ENCODE data around the gene AHI1.

DNA sequence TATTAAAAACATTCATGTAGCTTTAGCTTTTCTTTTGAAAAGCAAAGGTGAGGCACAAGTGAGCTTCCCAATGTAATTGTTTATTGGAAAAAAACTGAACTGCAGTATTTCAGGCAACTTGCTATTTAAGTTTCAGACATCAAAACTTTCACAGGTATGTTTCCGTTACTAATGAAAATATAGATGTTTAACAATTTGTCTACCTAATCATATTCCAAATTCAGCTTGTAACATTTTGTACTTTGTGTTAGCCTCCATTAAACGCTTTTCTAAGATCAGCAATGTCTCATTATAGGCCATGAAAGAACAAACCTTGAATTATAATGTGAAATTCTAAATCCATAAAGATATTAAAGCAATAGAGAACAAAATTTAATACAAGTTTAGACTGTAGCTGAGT is 69.5 kb downstream of the AHI1 start:
- TF ChIP-seq, protein P1, sequence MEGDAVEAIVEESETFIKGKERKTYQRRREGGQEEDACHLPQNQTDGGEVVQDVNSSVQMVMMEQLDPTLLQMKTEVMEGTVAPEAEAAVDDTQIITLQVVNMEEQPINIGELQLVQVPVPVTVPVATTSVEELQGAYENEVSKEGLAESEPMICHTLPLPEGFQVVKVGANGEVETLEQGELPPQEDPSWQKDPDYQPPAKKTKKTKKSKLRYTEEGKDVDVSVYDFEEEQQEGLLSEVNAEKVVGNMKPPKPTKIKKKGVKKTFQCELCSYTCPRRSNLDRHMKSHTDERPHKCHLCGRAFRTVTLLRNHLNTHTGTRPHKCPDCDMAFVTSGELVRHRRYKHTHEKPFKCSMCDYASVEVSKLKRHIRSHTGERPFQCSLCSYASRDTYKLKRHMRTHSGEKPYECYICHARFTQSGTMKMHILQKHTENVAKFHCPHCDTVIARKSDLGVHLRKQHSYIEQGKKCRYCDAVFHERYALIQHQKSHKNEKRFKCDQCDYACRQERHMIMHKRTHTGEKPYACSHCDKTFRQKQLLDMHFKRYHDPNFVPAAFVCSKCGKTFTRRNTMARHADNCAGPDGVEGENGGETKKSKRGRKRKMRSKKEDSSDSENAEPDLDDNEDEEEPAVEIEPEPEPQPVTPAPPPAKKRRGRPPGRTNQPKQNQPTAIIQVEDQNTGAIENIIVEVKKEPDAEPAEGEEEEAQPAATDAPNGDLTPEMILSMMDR (CRISPR knock-in tag; IDR thresholded peaks at IDR 0.05), result no peak
- TF ChIP-seq SMC3 (IDR thresholded peaks at IDR 0.05; ENCODE audit: low read length), result no peak
- no peak for TF ChIP-seq NFIB (CRISPR knock-in tag; IDR thresholded peaks at IDR 0.05; ENCODE audit: borderline replicate concordance)
- TF ChIP-seq POLR2A (IDR thresholded peaks at IDR 0.05; ENCODE audit: insufficient read depth in 1 of 2, low read depth in 2 of 2, low read length in 2 of 2), result no peak
